SIG-M5 treated with dmso at 0.1 percent for 504 hours (cell line): ENCODE measurements around the gene DLGAP4.

Source experiments
- DNase-seq: peaks from one replicate; lab custom pipeline; 2025; ENCODE audit not compliant: unreplicated experiment; lab: John Stamatoyannopoulos, UW

DLGAP4 gene, protein sequence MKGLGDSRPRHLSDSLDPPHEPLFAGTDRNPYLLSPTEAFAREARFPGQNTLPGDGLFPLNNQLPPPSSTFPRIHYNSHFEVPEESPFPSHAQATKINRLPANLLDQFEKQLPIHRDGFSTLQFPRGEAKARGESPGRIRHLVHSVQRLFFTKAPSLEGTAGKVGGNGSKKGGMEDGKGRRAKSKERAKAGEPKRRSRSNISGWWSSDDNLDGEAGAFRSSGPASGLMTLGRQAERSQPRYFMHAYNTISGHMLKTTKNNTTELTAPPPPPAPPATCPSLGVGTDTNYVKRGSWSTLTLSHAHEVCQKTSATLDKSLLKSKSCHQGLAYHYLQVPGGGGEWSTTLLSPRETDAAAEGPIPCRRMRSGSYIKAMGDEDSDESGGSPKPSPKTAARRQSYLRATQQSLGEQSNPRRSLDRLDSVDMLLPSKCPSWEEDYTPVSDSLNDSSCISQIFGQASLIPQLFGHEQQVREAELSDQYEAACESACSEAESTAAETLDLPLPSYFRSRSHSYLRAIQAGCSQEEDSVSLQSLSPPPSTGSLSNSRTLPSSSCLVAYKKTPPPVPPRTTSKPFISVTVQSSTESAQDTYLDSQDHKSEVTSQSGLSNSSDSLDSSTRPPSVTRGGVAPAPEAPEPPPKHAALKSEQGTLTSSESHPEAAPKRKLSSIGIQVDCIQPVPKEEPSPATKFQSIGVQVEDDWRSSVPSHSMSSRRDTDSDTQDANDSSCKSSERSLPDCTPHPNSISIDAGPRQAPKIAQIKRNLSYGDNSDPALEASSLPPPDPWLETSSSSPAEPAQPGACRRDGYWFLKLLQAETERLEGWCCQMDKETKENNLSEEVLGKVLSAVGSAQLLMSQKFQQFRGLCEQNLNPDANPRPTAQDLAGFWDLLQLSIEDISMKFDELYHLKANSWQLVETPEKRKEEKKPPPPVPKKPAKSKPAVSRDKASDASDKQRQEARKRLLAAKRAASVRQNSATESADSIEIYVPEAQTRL

DNA sequence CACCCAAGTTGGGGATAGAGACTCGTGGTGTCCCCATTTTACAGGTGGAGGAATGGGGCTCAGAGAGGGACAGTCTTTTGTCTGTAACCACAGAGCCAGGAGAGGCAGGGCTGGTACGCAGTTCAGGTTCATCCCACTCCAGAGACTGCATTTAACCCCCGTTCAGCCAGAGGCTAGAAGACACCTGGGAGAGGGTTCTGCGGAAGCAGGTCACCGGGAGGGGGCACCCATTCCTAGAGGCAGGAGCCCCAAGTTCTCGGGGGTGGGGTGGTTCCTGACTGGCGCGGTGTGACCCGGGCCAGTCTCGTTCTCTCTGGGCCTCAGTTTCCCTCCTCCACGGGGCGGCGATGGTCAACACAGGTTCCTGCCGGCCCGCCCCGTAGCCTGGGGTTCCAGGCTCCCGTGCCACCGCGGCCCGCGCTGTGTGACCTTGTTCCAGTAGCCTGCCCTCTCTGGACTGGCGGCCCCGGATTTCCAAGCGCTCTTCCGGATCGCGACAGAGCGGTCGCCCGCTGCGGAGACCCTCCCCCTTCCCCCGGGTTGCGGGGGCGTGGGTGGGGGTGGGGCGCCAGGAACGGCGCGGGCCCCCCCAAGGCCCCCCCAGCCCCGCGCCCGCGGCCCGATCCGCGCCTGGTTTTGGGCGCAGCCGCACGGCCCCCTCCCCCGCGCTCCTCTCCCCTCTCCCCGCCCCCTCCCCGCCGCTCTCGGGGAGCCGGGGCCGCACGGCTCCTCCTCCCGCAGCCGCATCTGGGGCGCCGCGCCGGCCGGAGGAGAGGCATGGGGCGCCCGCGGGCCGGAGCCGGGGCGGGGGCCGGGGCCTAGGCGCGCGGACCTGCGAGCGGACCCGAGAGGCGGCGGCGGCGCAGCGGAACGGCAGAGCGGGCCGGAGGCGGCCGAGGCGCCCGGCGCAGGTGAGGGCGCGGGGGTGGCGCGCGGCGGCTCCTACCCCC lies at the start of gene DLGAP4:
DLGAP4 (plus strand) TSS at position 738 of the 950 bp plus-strand sequence. CDS start 125,379 bp downstream, outside the sequence.
- DNase-seq: no peak

DNA sequence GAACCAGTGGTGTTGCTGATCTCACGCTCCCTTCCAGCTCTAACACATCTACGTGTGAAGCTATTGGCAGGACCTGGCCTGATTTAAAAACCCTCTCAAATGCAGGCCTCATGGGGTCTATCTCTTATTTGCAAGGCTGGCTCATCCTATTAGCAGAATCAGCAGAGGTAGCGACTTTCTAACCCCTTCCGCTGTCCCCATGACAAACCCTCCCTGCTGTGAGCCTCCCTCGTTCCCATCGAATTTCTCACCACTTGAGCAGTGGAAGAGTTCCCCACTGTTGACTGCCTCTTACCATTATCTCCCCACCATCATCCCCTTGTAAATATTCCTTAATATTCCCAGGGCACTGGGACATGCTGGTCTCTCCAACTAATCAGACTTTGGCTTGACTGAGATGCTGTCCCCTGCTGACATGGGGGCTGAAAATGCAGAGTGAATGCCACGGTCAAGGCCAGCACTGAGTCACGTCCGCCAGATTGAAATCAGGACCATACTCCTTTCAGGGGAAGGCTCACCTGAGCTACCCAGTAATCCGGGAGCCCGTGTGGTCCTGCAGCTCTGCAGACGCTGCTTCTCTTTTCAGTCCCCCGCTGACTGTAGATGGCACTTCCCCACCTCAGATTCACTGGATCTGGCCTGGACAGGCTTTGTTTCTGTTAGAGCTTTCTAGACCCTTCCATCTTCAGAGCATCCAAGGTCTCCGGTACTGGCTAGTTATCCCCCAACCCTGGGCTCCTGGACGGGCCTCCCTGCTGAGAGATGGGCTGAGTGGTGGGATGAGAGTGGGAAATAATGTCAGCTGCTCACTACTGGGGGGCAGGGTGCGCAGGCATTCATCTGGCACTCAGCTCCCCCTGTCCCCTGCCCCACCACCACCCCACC lies 46.7 kb upstream of the DLGAP4 start:
- no peak for DNase-seq

DNA sequence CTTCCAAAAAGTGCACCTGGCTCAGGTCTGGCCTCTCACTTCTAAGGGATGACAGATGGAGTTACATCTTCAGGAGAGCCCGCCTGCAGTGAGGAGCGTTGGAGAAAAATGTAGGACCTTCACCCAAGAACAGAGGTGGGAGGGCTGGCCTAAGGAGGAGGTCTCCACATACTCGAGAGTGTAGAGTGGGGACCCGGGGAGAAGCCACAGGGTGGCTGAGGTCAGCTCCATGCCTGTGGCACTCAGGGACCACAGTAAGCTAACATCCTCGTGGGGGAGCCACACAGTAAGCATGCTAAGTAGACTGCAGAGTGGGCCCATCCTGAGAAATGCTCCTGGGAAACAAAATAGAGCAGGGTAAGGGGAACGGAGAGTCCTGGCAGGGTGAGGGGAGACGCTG lies 45.8 kb upstream of the DLGAP4 start:
- no peak for DNase-seq

DNA sequence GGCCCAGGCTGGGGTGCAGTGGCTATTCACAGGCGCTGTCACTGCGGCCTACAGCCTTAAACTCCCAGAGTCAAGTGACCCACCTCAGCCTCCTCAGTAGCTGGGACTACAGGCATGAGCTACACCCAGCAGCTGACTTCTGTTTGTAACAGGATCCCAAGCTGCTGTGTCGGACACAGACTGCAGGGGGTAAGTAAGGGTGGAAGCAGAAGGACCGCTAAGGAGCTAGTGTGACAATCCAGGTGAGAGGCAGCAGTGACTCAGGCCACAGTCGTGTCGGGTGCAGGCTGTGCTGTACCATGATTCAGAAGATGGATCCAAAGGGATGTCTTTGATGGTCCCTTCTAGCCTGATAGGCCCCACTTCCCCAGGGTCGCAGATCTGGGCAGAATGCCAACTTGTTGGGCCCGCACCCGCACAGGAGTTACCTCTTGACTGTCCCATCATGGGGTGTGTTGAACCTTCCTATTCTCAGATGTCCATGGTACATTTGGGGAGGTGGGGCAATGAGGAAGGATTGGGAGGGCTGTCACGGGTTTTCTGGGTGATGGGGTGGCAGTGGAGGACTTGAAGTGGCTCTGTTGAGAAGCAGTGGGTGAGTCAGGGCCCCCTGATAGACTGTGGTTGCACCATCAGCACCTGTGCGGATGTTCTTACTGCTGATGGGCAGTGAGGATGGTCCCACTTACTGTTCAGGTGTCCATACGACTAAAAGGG lies 44.6 kb upstream of the DLGAP4 start:
- no peak for DNase-seq

DNA sequence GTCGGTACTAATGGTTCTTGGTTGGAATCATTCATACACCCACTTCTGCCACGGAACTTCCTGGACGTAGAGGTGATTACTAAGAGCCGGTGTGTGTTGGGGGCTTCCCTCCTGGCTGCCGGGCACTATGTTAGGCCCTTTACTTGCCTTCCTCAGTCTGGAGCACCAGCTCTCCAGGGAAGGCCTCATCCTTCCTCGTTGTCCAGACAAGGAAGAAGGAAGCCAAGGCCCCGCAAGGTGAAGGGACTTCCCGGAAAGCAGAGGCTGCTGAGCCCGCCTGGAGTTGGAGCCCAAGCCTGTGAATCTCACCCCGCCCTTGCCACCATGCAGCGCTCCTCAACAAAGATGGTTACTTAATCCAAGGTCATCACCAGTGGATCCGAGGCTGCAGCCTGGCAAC lies 43.7 kb upstream of the DLGAP4 start:
- DNase-seq: no peak

DNA sequence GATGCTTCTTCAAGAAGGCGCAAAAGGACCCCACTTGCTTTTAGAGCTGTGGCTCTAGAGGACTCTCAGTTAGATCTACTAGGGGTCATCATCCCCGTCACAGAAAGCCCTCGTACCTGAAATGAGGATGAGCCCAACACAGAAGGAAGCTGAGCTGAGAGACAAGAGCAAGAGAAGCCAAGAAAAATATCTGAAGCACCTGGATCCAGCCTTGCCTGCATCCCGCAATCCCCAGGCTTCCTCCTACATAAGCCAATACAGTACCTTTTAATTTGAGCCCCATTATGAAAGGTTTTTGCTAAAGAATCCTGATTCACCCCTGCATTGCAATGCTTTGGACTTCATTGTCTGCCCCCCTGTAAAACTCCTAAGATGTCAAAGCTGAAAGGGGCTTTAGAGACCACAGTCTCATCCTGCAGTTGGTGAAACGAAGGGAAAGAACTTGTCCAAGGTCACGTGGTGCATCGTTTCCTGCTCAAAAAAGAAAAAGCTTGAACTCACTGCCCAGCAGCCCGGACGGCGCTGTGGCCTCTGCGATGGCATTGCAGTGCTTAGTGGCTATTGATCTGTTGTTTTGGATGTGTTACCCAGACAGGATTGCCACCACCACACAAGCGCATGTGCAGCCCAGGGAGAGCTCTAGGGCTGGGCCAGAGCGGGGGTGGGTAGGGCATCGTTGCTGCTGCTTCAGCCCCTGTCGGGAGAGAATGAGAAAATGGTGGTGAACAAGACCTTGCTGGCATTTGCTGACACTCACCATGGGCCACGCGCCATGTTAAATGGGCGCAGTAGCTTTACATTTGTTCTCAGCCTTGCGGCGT lies 41.5 kb upstream of the DLGAP4 start:
- DNase-seq: no peak

DNA sequence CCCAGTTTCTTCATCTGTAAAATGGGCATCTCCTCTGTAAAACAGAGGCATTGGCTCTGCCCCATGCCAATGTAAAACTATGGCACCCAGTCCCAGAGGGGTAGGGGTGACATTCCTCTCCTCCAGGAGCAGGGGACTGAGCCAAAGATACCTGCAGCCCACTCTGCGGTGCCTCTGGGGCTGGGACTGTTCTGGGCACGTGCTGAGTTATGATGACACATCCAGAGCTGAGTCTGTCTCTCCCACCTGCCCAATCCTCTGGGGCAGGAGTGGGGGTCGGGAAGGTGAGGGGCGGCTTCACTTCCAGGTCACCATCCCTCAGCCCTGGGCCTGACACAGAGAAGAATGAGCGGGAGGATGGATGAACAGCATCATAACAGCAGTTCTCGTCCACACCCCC lies 40.0 kb upstream of the DLGAP4 start:
- no peak for DNase-seq

DNA sequence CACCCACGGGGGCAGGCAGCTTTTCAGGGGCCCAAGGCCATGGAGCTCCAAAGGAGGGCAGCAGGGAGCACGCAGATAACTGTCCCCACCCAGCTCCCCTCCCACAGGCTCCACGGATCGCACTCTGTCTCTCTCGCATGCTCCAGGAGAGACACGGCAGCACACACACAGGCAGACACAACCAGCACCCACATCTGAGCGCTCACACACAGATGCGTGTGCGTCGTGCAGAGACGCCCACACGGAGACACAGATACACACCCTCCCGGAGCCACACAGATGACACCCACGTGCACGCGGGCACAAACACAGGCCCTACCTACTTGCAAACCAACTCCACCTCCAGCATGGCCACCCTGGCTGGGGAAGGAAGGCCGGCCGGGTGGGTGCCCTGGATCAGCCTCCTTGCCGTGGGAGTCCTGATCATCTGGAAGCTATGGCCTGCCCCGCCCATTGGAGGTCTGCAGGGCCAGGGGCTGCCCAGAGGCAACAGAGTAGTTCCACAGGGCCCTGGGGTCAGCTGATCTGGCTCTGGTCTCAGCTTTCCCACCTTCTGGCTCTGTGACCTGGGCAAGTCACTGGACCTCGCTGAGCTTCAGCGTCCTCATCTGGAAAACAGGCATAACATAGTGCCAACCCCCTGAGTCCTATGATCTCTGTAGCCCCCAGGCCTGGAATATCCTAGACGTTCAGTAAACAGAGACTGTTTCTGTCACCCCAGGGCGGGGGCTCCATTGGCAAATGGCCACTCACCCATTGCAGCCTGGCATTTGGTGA lies 38.3 kb upstream of the DLGAP4 start:
- DNase-seq: no peak

DNA sequence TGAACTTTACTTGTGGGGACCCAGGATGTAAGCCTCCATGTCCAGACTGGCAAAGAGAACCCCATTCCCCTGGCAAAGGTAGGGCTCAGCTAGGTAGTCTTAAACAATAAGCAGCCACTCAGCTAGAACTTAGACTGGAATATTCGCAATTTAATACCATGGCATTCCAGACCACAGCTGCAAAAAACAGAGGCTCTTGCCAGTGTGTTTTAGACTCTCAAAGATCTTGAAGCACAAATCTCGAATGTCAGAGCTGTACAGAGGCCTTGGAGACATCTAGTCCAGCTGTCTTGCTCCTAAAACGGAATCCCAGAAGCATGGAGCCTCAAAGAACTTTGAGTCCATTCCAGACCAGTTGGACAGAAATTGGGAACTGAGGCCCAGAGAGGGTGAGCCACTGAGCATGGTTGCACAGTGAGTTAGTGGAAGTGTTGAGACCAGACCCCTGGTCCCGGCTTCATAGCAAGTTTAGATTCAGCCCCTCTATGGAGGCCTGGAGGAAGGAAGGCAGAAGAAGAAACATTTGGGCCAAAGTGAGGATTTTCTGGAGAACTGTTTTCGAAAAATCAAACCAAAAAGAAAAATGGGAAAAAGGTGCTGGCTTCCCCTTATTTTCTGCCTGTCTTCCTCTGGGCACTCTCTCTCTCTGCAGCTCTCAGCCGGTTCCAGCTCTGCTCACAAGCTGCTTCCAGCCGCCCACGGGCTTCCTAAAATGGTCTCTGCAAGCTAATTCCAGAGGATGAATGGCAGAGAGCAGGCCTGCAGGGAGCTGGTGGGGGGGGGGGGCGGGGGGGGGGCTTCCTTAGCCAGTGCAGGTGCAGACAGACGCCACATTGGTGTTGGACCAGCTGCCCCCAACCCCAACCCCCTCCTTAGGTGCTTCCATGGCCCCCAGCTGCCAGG lies 37.4 kb upstream of the DLGAP4 start:
- no peak for DNase-seq

DNA sequence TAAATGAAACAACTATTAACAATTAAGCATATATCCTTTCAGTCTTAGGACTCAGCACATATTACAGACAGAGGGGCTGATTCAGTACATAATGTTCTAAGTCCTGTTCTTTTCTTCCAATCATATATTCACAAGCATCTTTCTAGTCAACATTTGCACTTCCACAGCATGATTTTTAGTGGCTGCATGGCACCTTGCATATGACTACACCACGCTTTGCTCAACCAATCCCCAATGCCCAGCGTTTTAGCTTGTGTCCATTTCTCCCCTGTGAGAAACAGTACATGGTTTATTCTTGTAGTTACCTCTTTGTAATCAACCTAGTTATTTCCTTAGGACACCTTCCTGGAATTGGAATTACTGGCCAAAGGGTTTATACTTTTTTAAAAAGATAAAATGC lies 36.6 kb upstream of the DLGAP4 start:
- no peak for DNase-seq

DNA sequence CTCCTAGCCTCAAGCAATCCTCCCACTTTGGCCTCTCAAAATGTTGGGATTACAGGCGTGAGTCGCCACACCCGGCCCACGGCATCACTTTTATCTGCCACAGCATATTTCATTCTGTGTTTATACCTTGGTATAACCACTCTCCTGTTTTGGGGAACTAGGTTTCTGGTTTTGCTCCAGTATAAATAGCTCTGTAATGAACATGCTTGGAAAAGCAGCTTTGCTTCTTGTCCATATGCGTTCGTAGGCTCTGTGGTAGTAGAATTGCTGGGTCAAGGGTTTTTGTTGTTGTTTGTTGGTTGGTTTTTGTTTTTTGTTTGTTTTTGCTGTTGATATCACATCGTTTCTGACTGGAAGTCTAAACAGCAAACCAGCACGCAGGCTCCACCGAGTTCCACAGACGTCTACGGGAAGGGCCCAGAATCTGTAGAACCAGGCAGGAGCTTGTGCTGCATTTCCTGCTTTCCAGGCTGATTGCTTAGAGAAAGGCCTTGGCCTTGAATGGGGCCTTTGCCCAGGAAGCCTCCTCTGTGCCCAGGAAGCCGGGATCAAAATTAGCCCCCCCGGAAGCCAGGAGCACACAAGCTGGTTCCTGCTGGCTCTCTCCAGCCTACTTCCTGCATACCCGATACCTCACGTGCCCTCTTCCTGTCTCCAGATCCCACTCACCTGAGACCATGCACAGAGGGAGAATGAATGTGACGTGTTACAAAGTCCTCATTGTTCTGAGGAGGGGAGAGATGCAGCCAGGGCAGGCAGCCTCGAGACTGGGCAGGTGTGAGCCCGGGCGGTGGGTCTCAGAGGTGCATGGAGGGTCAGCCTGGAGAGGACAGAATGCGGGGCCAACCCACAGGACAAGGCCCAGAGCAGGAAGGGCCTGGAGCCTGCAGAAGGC lies 35.1 kb upstream of the DLGAP4 start:
- no peak for DNase-seq

DNA sequence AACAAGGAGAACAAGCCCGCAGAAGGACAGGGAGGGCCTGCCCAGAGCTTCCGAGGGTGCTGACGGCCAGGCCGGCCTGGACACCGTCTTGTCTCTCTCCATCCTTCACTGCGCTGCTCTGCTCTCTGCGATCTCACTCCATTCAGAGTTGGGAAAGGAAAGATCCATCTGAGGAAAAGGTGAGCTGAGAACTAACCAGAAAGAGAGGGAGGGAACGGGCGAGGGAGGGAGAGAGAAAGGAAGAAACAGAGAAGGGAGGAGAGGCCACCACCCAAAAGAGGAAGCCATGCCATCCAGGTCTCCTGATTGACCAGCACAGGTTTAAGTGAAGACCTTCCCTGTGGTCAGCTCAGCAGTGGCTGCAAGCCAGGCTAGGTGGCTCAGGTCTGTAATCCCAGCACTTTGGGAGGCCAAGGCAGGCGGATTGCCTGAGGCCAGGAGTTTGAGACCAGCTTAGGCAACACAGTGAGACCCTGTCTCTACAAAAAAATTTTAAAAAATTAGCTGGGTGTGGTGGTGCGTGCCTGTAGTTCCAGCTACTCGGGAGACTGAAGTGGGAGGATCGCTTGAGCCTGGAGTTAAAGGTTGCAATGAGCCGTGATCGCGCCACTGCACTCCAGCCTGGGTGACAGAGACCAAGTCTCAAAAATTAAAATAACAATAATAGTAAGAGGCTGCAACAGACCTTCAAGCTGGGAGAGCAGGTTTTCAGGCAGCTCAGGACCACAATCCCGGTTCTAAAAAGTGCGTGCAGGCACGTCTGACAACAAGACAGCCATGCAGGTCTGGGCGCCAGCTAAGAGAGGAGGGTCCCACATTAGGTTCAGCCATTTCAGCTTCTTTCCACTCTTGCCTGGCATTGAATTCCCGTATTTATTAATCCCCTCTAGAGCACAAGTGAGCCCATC lies 34.2 kb upstream of the DLGAP4 start:
- no peak for DNase-seq

DNA sequence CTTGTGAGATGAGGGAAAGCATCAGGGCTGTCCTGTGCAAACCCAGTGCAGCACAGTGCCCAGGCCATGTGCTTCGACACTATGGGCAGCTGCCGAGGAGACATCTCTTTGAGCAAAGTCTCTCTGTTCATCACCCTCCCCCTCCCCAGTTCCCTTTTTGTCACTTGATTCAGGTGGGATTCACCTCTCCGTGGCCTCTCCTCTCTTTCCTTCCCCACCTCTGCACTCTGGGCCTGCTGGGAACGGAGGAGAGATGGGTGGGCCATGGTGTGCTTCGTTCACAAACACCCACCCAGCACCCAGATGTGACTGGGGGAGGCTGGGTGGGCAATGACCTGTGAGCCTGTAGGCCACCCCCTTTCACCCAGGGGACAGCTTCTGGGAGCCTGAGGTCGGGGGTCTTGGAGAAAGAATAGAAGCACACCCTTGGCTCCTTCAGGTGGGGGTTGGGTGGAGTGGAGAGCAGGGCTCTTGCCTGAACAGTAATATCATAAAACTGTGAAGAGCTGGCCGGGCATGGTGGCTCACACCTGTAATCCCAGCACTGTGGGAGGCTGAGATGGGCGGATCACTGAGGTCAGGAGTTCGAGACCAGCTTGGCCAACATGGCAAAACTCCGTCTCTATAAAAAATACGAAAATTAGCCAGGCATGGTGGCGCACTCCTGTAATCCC lies 33.5 kb upstream of the DLGAP4 start:
- no peak for DNase-seq
